H1 (cell line): ENCODE results near the gene CABCOCO1. TPM values are rescaled to one million over a fixed set of nuclear protein-coding genes. Genes with fewer than 3 reads are reported as not detected.

Experiments used
- CTCF ChIA-PET: fragments of 300-600 bp; sonication (Branson Sonifier 250); formaldehyde crosslinking; loops from one replicate; lab custom pipeline; 2021; ENCODE audit not compliant: partially characterized antibody; lab: Charles Lee
- POLR2A ChIA-PET: fragments of 300-600 bp; sonication (Branson Sonifier 250); formaldehyde crosslinking; loops from one replicate; lab custom pipeline; 2021; ENCODE audit warnings: inconsistent platforms; ENCODE audit not compliant: partially characterized antibody; lab: Charles Lee
- DNase-seq, 2 experiments: peaks; one replicate each; pipeline versions ENCODE4 v3.0.0 to v3.0.0-alpha.2; 2010 to 2022; ENCODE audit warnings: low spot score in 2 of 2, low read depth in 1 of 2, mixed read lengths in 1 of 2
- FAIRE-seq: peaks from 2 replicates; lab custom pipeline; 2011; peaks lifted over from hg19 to GRCh38; lab: Jason Lieb, UNC
- H2AFZ ChIP-seq: 2 replicates; pipeline ENCODE4 v1.8.1; 2012; ENCODE audit warnings: low read length, inconsistent platforms
- H2AK5ac ChIP-seq: 2 replicates; pipeline ENCODE4 v1.6.1; 2013; ENCODE audit warnings: low read depth, low read length
- H2BK120ac ChIP-seq: replicated peaks from 2 replicates; pipeline ENCODE3; 2013; ENCODE audit warnings: low read depth, low read length, inconsistent platforms
- H2BK12ac ChIP-seq: 2 replicates; pipeline ENCODE4 v1.6.1; 2013; ENCODE audit warnings: low read depth, low read length
- H2BK15ac ChIP-seq: 2 replicates; pipeline ENCODE4 v1.6.1; 2013; ENCODE audit warnings: low read length
- H2BK20ac ChIP-seq: 2 replicates; pipeline ENCODE4 v1.6.1; 2013; ENCODE audit warnings: low read length
- H2BK5ac ChIP-seq: 2 replicates; pipeline ENCODE4 v1.6.1; 2013; ENCODE audit warnings: low read depth, low read length
- H3K14ac ChIP-seq: 2 replicates; pipeline ENCODE4 v1.6.1; 2013; ENCODE audit warnings: inconsistent platforms; ENCODE audit not compliant: insufficient read length
- H3K18ac ChIP-seq: 2 replicates; pipeline ENCODE4 v1.6.1; 2013; ENCODE audit warnings: low read length; ENCODE audit errors: extremely low read depth
- H3K23ac ChIP-seq: 2 replicates; pipeline ENCODE4 v1.6.1; 2013; ENCODE audit warnings: inconsistent platforms; ENCODE audit not compliant: insufficient read length
- H3K23me2 ChIP-seq: 2 replicates; pipeline ENCODE4 v1.6.1; 2013; ENCODE audit warnings: low read depth, low read length
- H3K27ac ChIP-seq: 2 replicates; pipeline ENCODE4 v1.6.1; 2011; ENCODE audit warnings: low read depth, low read length, inconsistent platforms
- H3K27me3 ChIP-seq, 4 experiments: replicated peaks in 1 of 4; 1 replicate in 1 of 4; 2 replicates in 3 of 4; pipeline versions ENCODE4 v1.6.1 to v1.8.1; 2011 to 2013; ENCODE audit warnings: low read length in 3 of 4, mild to moderate bottlenecking in 3 of 4, inconsistent platforms in 2 of 4, mixed read lengths in 2 of 4, moderate library complexity in 1 of 4; ENCODE audit not compliant: control insufficient read depth in 3 of 4, insufficient read depth in 3 of 4; ENCODE audit errors: extremely low read depth in 1 of 4
- H3K36me3 ChIP-seq, 4 experiments: 2 replicates each; pipeline versions ENCODE4 v1.6.1 to v1.8.1; 2011 to 2013; ENCODE audit warnings: mild to moderate bottlenecking in 4 of 4, low read length in 3 of 4, moderate library complexity in 2 of 4, control low read depth in 1 of 4, inconsistent platforms in 1 of 4; ENCODE audit not compliant: insufficient read depth in 4 of 4, control insufficient read depth in 2 of 4
- H3K4ac ChIP-seq: replicated peaks from 2 replicates; pipeline ENCODE3; 2013; ENCODE audit warnings: low read length, low read depth, mixed read lengths, inconsistent platforms; ENCODE audit not compliant: insufficient read length
- H3K4me1 ChIP-seq, 4 experiments: replicated peaks in 1 of 4; 1 replicate in 1 of 4; 2 replicates in 3 of 4; pipeline versions ENCODE4 v1.6.1 to v1.8.1; 2011 to 2013; ENCODE audit warnings: low read length in 3 of 4, inconsistent platforms in 2 of 4, mixed read lengths in 1 of 4; ENCODE audit not compliant: insufficient read depth in 4 of 4, control insufficient read depth in 3 of 4
- H3K4me2 ChIP-seq, 2 experiments: 2 replicates each; pipeline versions ENCODE4 v1.6.1 to v1.8.1; 2011 to 2013; ENCODE audit warnings: low read depth in 2 of 2, low read length in 2 of 2, control low read depth in 1 of 2, inconsistent platforms in 1 of 2, mild to moderate bottlenecking in 1 of 2; ENCODE audit not compliant: insufficient read depth in 1 of 2
- H3K4me3 ChIP-seq, 4 experiments: fragments of 200-600, 300-600 bp in 1 of 4; sonication (generic), shearing (Covaris generic), sonication (Bioruptor Twin) in 1 of 4; 2 replicates each; pipeline versions ENCODE4 v1.5.1 to v1.8.1; 2011 to 2016; ENCODE audit warnings: low read length in 4 of 4, low read depth in 3 of 4, control low read depth in 2 of 4, inconsistent platforms in 2 of 4, mild to moderate bottlenecking in 2 of 4, mixed read lengths in 1 of 4, moderate library complexity in 1 of 4; ENCODE audit not compliant: insufficient read depth in 2 of 4; ENCODE audit errors: extremely low read depth in 1 of 4
- H3K56ac ChIP-seq: replicated peaks from 2 replicates; pipeline ENCODE3; 2013; ENCODE audit warnings: low read depth, mild to moderate bottlenecking, mixed read lengths, low read length, inconsistent platforms; ENCODE audit not compliant: insufficient read length
- H3K79me1 ChIP-seq: 2 replicates; pipeline ENCODE4 v1.6.1; 2013; ENCODE audit warnings: low read depth, low read length, control low read depth
- H3K79me2 ChIP-seq, 2 experiments: 2 replicates each; pipeline versions ENCODE4 v1.6.1 to v1.8.1; 2012 to 2013; ENCODE audit warnings: low read length in 2 of 2, mild to moderate bottlenecking in 2 of 2, inconsistent platforms in 1 of 2; ENCODE audit not compliant: insufficient read depth in 2 of 2, control insufficient read depth in 1 of 2
- H3K9ac ChIP-seq, 4 experiments: replicated peaks in 1 of 4; 1 replicate in 1 of 4; 2 replicates in 3 of 4; pipeline versions ENCODE4 v1.6.1 to v1.8.1; 2011 to 2013; ENCODE audit warnings: low read depth in 3 of 4, low read length in 3 of 4, control low read depth in 2 of 4, mild to moderate bottlenecking in 2 of 4, moderate library complexity in 2 of 4, inconsistent platforms in 1 of 4; ENCODE audit errors: extremely low read depth in 1 of 4
- H3K9me3 ChIP-seq, 2 experiments: 2 replicates each; pipeline versions ENCODE4 v1.6.1 to v1.8.1; 2012 to 2013; ENCODE audit warnings: mild to moderate bottlenecking in 2 of 2, moderate library complexity in 2 of 2, control low read depth in 1 of 2, inconsistent platforms in 1 of 2, low read depth in 1 of 2, low read length in 1 of 2, mixed read lengths in 1 of 2; ENCODE audit not compliant: insufficient read depth in 2 of 2
- H4K20me1 ChIP-seq, 2 experiments: replicated peaks in 1 of 2; 2 replicates each; pipeline versions ENCODE3 to v1.8.1; 2011 to 2013; ENCODE audit warnings: inconsistent platforms in 2 of 2, low read length in 2 of 2, mild to moderate bottlenecking in 1 of 2; ENCODE audit not compliant: insufficient read depth in 2 of 2, control insufficient read depth in 1 of 2
- H4K5ac ChIP-seq: 2 replicates; pipeline ENCODE4 v1.6.1; 2013; ENCODE audit warnings: low read length, low read depth, mixed read lengths, inconsistent platforms; ENCODE audit not compliant: insufficient read length
- H4K8ac ChIP-seq: 2 replicates; pipeline ENCODE4 v1.8.0; 2013; ENCODE audit warnings: mild to moderate bottlenecking, moderate library complexity, low read length, inconsistent platforms; ENCODE audit not compliant: insufficient read depth; ENCODE audit errors: extremely low read depth
- H4K91ac ChIP-seq: replicated peaks from 2 replicates; pipeline ENCODE3; 2013; ENCODE audit warnings: low read length, mixed read lengths, inconsistent platforms; ENCODE audit not compliant: insufficient read length
- BCL11A ChIP-seq, 2 experiments: IDR thresholded peaks; one replicate each; pipeline ENCODE4 v1.6.1; 2011; ENCODE audit warnings: low read depth in 2 of 2, low read length in 2 of 2, mild to moderate bottlenecking in 2 of 2
- BRCA1 ChIP-seq: IDR thresholded peaks from 2 replicates; pipeline ENCODE4 v1.6.1; 2012; ENCODE audit warnings: low read depth, low read length, improper control_type of control experiment
- CBX5 ChIP-seq: fragments of 300-800, 300-1000 bp; sonication (generic); IDR thresholded peaks from 2 replicates; pipeline ENCODE4 v1.7.1; 2016; ENCODE audit warnings: antibody characterized with exemption, low read length, low read depth
- EGR1 ChIP-seq: IDR thresholded peaks from 2 replicates; pipeline ENCODE4 v1.6.1; 2011; ENCODE audit warnings: low read depth, low read length, borderline replicate concordance
- EP300 ChIP-seq, 2 experiments: IDR thresholded peaks; 1 replicate in 1 of 2; 2 replicates in 1 of 2; pipeline ENCODE4 v1.6.1; 2011 to 2012; ENCODE audit warnings: low read depth in 2 of 2, low read length in 2 of 2, mild to moderate bottlenecking in 2 of 2, borderline replicate concordance in 1 of 2, inconsistent platforms in 1 of 2, moderate library complexity in 1 of 2
- EZH2 ChIP-seq: fragments of 200-600 bp; sonication (generic); IDR thresholded peaks from 2 replicates; pipeline ENCODE4 v1.7.1; 2012; ENCODE audit warnings: low read depth, mild to moderate bottlenecking, moderate library complexity, low read length, inconsistent platforms; ENCODE audit not compliant: severe bottlenecking
- SAP30 ChIP-seq: fragments of 300-600 bp; sonication (generic); IDR thresholded peaks from 2 replicates; pipeline ENCODE4 v1.7.1; 2012; ENCODE audit warnings: low read length, moderate library complexity, mild to moderate bottlenecking, inconsistent platforms; ENCODE audit not compliant: insufficient read depth, insufficient replicate concordance
- SIN3A ChIP-seq, 2 experiments: IDR thresholded peaks in 1 of 2; conservative IDR thresholded peaks in 1 of 2; 2 replicates each; pipeline ENCODE4 v1.6.1; 2011 to 2012; ENCODE audit warnings: low read length in 2 of 2, improper control_type of control experiment in 1 of 2, low read depth in 1 of 2, mild to moderate bottlenecking in 1 of 2
- SIX5 ChIP-seq: IDR thresholded peaks from 2 replicates; pipeline ENCODE4 v1.6.1; 2011; ENCODE audit warnings: mild to moderate bottlenecking, low read depth, low read length
- USF2 ChIP-seq: IDR thresholded peaks from 2 replicates; pipeline ENCODE4 v1.6.1; 2011; ENCODE audit warnings: low read length, improper control_type of control experiment
- ZNF274 ChIP-seq: IDR thresholded peaks from 2 replicates; pipeline ENCODE4 v1.7.0; 2012; ENCODE audit warnings: low read length, borderline replicate concordance; ENCODE audit errors: extremely low read depth
- WGBS, 2 experiments: shearing (Covaris generic) in 1 of 2; methylation state at CpG; one replicate each; pipeline versions ENCODE4 v1.1.6 to v1.1.7; 2013 to 2015; ENCODE audit warnings: low lambda C conversion rate in 2 of 2, mixed read lengths in 2 of 2, inconsistent platforms in 1 of 2, low coverage in 1 of 2, missing lambda C conversion rate in 1 of 2; ENCODE audit not compliant: insufficient replicate concordance in 2 of 2, insufficient coverage in 1 of 2, insufficient read length in 1 of 2; ENCODE audit errors: extremely low coverage in 1 of 2, missing lambda C conversion rate in 1 of 2; 5-methylcytosine and 5-hydroxymethylcytosine counted together
- polyA plus RNA-seq, 7 experiments: library from polyadenylated mRNA; depleted of rRNA in 3 of 7; stranded (reverse) in 5 of 7; unstranded in 2 of 7; fragments of >200 nt in 5 of 7; fragments of 200-250 nt in 2 of 7; gene quantifications; 1 replicate in 5 of 7; 2 replicates in 1 of 7; 4 replicates in 1 of 7; pipeline versions ENCODE4 v1.2.1 to v1.2.3, GENCODE V29; 2011 to 2013; ENCODE audit warnings: missing spikeins in 2 of 7, mixed read lengths in 2 of 7
- total RNA-seq: library from RNA; stranded (reverse); fragmentation: NEBNext Ultra II Directional; extraction: Animal tissue kit (Norgen Biotek cat#: 25700); gene quantifications from 2 replicates; pipeline ENCODE4 v1.2.1, GENCODE V29; 2021

Gene CABCOCO1
- total and polyA plus RNA-seq, 2 of the 8 experiments (the other 6 are each of a cell fraction or from before 2014, with no cell fraction given) = not detected

DNA sequence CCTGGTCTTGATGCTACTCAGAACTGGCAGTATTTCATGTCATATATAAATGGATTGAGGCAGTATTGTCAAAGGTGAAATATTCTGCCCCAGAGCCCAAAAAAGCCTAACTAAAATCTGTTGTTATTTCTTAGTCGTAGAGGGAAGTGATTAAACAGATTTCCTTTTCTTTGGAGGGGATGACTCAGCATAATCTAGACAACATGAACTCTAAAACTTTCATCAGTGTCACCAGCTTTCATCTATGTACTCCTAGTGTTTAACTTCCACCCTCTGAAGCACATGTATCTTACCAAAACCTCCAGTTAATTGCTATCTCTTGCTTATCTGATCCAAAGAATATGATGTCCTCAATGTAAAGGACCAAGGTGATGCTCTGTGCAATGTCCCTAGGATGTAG is 141.7 kb downstream of the CABCOCO1 start:
- H2BK12ac ChIP-seq = no peak overlapping the region
- no peak overlapping the region for H4K8ac ChIP-seq
- no peak overlapping the region for H2AK5ac ChIP-seq
- H3K4me1 ChIP-seq = no peaks in the 10 kb centered on the region
- TF ChIP-seq ZNF274 (no peak), EGR1 (no peak), EZH2 (no peak), CBX5 (no peak), BRCA1 (no peak), EP300 (IDR thresholded peaks at IDR 0.05; ENCODE audit: borderline replicate concordance in 1 of 2, low read depth in 2 of 2, low read length in 2 of 2) (no peak), BCL11A (IDR thresholded peaks at IDR 0.05; ENCODE audit: low read depth in 2 of 2, low read length in 2 of 2) (no peak), SIX5 (no peak), USF2 (no peak), SAP30 (no peak), SIN3A (conservative IDR thresholded peaks at IDR 0.05 in 1 of 2, IDR thresholded peaks at IDR 0.05 in 1 of 2; ENCODE audit: low read depth in 1 of 2, low read length in 2 of 2) (no peak)
- H3K4ac ChIP-seq = no peak overlapping the region
- no peaks in the 10 kb centered on the region for H3K23me2 ChIP-seq
- no peak overlapping the region for H2BK5ac ChIP-seq
- ChIA-PET POLR2A (no interaction called here), CTCF (interaction anchor here (0.7 to 1.4 kb wide), 3 partner anchors 9 to 63 kb away, joined by 3 to 5 read pairs (median 5); no protein-coding TSS in a partner anchor)
- H3K4me2 ChIP-seq = no peak overlapping the region
- no peaks in the 10 kb centered on the region for H3K36me3 ChIP-seq
- H3K79me1 ChIP-seq = no peaks in the 10 kb centered on the region
- no peak for FAIRE-seq
- no peak overlapping the region for H2AFZ ChIP-seq
- no peak overlapping the region for H2BK15ac ChIP-seq
- no peak overlapping the region for H3K9ac ChIP-seq
- no peak overlapping the region for H3K56ac ChIP-seq
- no peak overlapping the region for H3K4me3 ChIP-seq
- no peak overlapping the region for H2BK120ac ChIP-seq
- H2BK20ac ChIP-seq = no peak overlapping the region
- no peak overlapping the region for H4K5ac ChIP-seq
- no peak overlapping the region for H3K14ac ChIP-seq
- H3K18ac ChIP-seq = no peak overlapping the region
- peaks cover 0 to 1% (median 0%) of the 10 kb centered on the region in 4 experiments; a peak in 1 of 7 replicates for H3K27me3 ChIP-seq
- 86% methylated on average over 1 of the region's 1 CpG; no CpG with 5 or more reads in 1 of the 2 experiments for WGBS, 2 experiments
- no peaks in the 10 kb centered on the region for H4K20me1 ChIP-seq
- H3K9me3 ChIP-seq = no peaks in the 10 kb centered on the region
- H3K79me2 ChIP-seq = no peaks in the 10 kb centered on the region
- DNase-seq = no peak
- no peak overlapping the region for H4K91ac ChIP-seq
- H3K23ac ChIP-seq = no peak overlapping the region
- H3K27ac ChIP-seq = no peak overlapping the region
